H9 (cell line): ENCODE measurements around the gene ANKRD44. TPM values are rescaled to one million over a fixed set of nuclear protein-coding genes. Genes with fewer than 3 reads are reported as not detected.

ENCODE experiments used
- DNase-seq: peaks from one replicate; pipeline ENCODE4 v3.0.0-alpha.2; 2017
- H2AFZ ChIP-seq: one replicate; pipeline ENCODE4 v1.6.1; 2013; ENCODE audit warnings: mild to moderate bottlenecking, low read length, control low read depth, moderate library complexity
- H2AK5ac ChIP-seq: 2 replicates; pipeline ENCODE4 v1.6.1; 2013; ENCODE audit warnings: low read length, control low read depth, mixed read lengths; ENCODE audit not compliant: insufficient read length
- H2BK120ac ChIP-seq: one replicate; pipeline ENCODE4 v1.6.1; 2013; ENCODE audit warnings: low read depth, mild to moderate bottlenecking, low read length, control low read depth, inconsistent platforms; ENCODE audit not compliant: poor library complexity, severe bottlenecking
- H2BK12ac ChIP-seq: 2 replicates; pipeline ENCODE4 v1.6.1; 2013; ENCODE audit warnings: low read length, control low read depth, mixed read lengths, low read depth; ENCODE audit not compliant: insufficient read length
- H2BK15ac ChIP-seq: 2 replicates; pipeline ENCODE4 v1.6.1; 2013; ENCODE audit warnings: low read depth, low read length, control low read depth
- H2BK20ac ChIP-seq: one replicate; pipeline ENCODE4 v1.6.1; 2013; ENCODE audit warnings: low read depth, mild to moderate bottlenecking, low read length, control low read depth, inconsistent platforms; ENCODE audit not compliant: poor library complexity, severe bottlenecking
- H2BK5ac ChIP-seq: 2 replicates; pipeline ENCODE4 v1.6.1; 2013; ENCODE audit warnings: low read length, control low read depth, mixed read lengths; ENCODE audit not compliant: insufficient read length
- H3K14ac ChIP-seq: 2 replicates; pipeline ENCODE4 v1.6.1; 2013; ENCODE audit warnings: low read length, control low read depth; ENCODE audit not compliant: insufficient read depth
- H3K18ac ChIP-seq: 2 replicates; pipeline ENCODE4 v1.6.1; 2013; ENCODE audit warnings: low read depth, mild to moderate bottlenecking, mixed read lengths, low read length, control low read depth; ENCODE audit not compliant: insufficient read length
- H3K23ac ChIP-seq: 2 replicates; pipeline ENCODE4 v1.6.1; 2013; ENCODE audit warnings: low read length, control low read depth, mixed read lengths, low read depth; ENCODE audit not compliant: insufficient read length
- H3K23me2 ChIP-seq: 2 replicates; pipeline ENCODE4 v1.6.1; 2013; ENCODE audit warnings: low read depth, mild to moderate bottlenecking, mixed read lengths, low read length, control low read depth; ENCODE audit not compliant: insufficient read length, poor library complexity, severe bottlenecking
- H3K27ac ChIP-seq: 2 replicates; pipeline ENCODE4 v1.5.1; 2013; ENCODE audit warnings: low read length, control low read depth, mixed read lengths, low read depth; ENCODE audit not compliant: insufficient read length
- H3K27me3 ChIP-seq: 2 replicates; pipeline ENCODE4 v1.6.1; 2013; ENCODE audit warnings: low read length, control low read depth, inconsistent platforms; ENCODE audit not compliant: insufficient read depth
- H3K4ac ChIP-seq: 2 replicates; pipeline ENCODE4 v1.6.1; 2013; ENCODE audit warnings: low read depth, mild to moderate bottlenecking, control low read depth, inconsistent platforms, low read length, moderate library complexity
- H3K4me1 ChIP-seq: 2 replicates; pipeline ENCODE4 v1.6.1; 2013; ENCODE audit warnings: low read length, control low read depth, inconsistent platforms; ENCODE audit not compliant: insufficient read depth
- H3K4me2 ChIP-seq: 2 replicates; pipeline ENCODE4 v1.6.1; 2013; ENCODE audit warnings: low read length, control low read depth, mixed read lengths; ENCODE audit not compliant: insufficient read length, insufficient read depth
- H3K56ac ChIP-seq: 2 replicates; pipeline ENCODE4 v1.6.1; 2013; ENCODE audit warnings: low read depth, mild to moderate bottlenecking, mixed read lengths, low read length, control low read depth; ENCODE audit not compliant: insufficient read length
- H3K79me1 ChIP-seq: 2 replicates; pipeline ENCODE4 v1.6.1; 2013; ENCODE audit warnings: low read depth, mild to moderate bottlenecking, moderate library complexity, low read length, control low read depth, inconsistent platforms; ENCODE audit not compliant: insufficient read depth, poor library complexity, severe bottlenecking
- H3K79me2 ChIP-seq: 2 replicates; pipeline ENCODE4 v1.6.1; 2013; ENCODE audit warnings: low read length, control low read depth, inconsistent platforms; ENCODE audit not compliant: insufficient read depth
- H3K9ac ChIP-seq: 2 replicates; pipeline ENCODE4 v1.6.1; 2013; ENCODE audit warnings: low read length, control low read depth, mixed read lengths; ENCODE audit not compliant: insufficient read length; ENCODE audit errors: extremely low read depth
- H3K9me3 ChIP-seq: one replicate; pipeline ENCODE4 v1.6.1; 2013; ENCODE audit warnings: low read depth, low read length, inconsistent platforms; ENCODE audit not compliant: control insufficient read depth
- H3T11ph ChIP-seq: one replicate; pipeline ENCODE4 v1.6.1; 2013; ENCODE audit warnings: mild to moderate bottlenecking, low read length, control low read depth, inconsistent platforms
- H4K20me1 ChIP-seq: one replicate; pipeline ENCODE4 v1.6.1; 2013; ENCODE audit not compliant: control insufficient read depth, insufficient read length, insufficient read depth
- H4K5ac ChIP-seq: 2 replicates; pipeline ENCODE4 v1.6.1; 2013; ENCODE audit warnings: low read depth, mild to moderate bottlenecking, mixed read lengths, low read length, control low read depth; ENCODE audit not compliant: insufficient read length
- H4K8ac ChIP-seq: replicated peaks from 2 replicates; pipeline ENCODE4 v1.6.1; 2013; ENCODE audit warnings: low read length, control low read depth, mixed read lengths, low read depth; ENCODE audit not compliant: insufficient read length
- H4K91ac ChIP-seq: 2 replicates; pipeline ENCODE4 v1.6.1; 2013; ENCODE audit warnings: low read depth, mild to moderate bottlenecking, moderate library complexity, mixed read lengths, low read length, control low read depth; ENCODE audit not compliant: insufficient read length
- H3K27ac Mint-ChIP-seq, 3 experiments: 2 replicates in 2 of 3; 3 replicates in 1 of 3; pipeline ENCODE4 v1.8.0; 2020 to 2021; ENCODE audit warnings: mixed read lengths in 3 of 3, mild to moderate bottlenecking in 1 of 3, moderate library complexity in 1 of 3
- H3K27me3 Mint-ChIP-seq: 2 replicates; pipeline ENCODE4 v1.8.0; 2021; ENCODE audit warnings: low read depth, mild to moderate bottlenecking, moderate library complexity, mixed read lengths
- H3K36me3 Mint-ChIP-seq, 3 experiments: 2 replicates in 2 of 3; 3 replicates in 1 of 3; pipeline ENCODE4 v1.8.0; 2020 to 2021; ENCODE audit warnings: low read depth in 3 of 3, mixed read lengths in 3 of 3; ENCODE audit not compliant: insufficient read depth in 1 of 3
- H3K4me1 Mint-ChIP-seq, 2 experiments: 2 replicates each; pipeline ENCODE4 v1.8.0; 2020; ENCODE audit warnings: mixed read lengths in 2 of 2
- H3K4me3 Mint-ChIP-seq, 2 experiments: 2 replicates in 1 of 2; 3 replicates in 1 of 2; pipeline ENCODE4 v1.8.0; 2020 to 2021; ENCODE audit warnings: mild to moderate bottlenecking in 2 of 2, mixed read lengths in 2 of 2, moderate library complexity in 1 of 2
- H3K9me3 Mint-ChIP-seq, 2 experiments: 2 replicates in 1 of 2; 3 replicates in 1 of 2; pipeline ENCODE4 v1.8.0; 2020; ENCODE audit warnings: mild to moderate bottlenecking in 2 of 2, mixed read lengths in 2 of 2, moderate library complexity in 1 of 2
- WGBS: extraction: QIAGEN DNeasy Blood & Tissue Kit; methylation state at CpG from one replicate; pipeline ENCODE4 v1.1.7; 2013; ENCODE audit warnings: missing lambda C conversion rate, low lambda C conversion rate, mixed read lengths; ENCODE audit not compliant: insufficient read length; ENCODE audit errors: extremely low coverage; 5-methylcytosine and 5-hydroxymethylcytosine counted together
- total RNA-seq: library from RNA; stranded (reverse); gene quantifications from 2 replicates; pipeline ENCODE4 v1.2.1, GENCODE V29; 2021
- TF ChIP-seq, protein P1 (sequence below): fragments of 200-600 bp; sonication (generic); conservative IDR thresholded peaks from 3 replicates; pipeline ENCODE4 v1.8.0; 2021; ENCODE audit warnings: antibody characterized with exemption, mild to moderate bottlenecking

ANKRD44 gene
- total RNA-seq, 1 experiment from 2014 or later: 1.9 TPM

DNA sequence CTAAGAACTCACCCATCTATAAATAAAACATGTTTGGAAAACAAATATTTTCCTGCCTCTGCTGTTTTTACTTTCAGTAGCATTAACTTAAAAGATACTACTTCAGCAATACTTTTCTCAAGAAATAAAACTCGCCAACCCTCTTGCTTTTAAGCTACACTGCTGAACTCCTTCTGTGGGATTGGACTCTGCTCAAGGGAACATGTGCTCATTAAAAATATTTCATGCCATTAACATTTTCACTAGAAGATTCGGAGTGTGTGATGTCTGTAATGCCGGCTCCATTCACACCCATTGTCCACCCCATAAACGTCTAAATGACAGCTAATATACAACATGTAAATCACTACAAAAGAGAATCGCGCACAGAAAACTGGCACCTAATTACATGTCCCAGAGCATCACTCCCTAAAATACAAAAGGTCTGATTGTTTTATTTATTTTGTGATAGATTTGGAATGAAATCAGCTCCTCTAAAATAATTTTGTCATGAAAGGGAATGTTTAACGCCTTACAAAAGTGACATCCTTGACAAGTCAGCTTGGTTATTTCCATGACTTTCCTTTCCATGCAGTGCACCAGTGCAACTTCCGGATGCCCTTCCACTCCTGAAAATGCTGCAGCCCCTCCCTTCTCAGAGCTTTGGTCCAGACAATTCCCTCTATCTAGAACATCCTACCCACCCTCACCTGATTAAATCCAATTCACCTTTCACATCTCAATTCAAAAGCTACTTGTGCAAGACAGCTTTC, 73.1 kb downstream of the ANKRD44 start:
- H2BK15ac ChIP-seq: no peak overlapping the region
- H3K23ac ChIP-seq: no peak overlapping the region
- H4K91ac ChIP-seq: no peak overlapping the region
- no peaks in the 10 kb centered on the region for H3K79me2 ChIP-seq
- H2BK5ac ChIP-seq: no peak overlapping the region
- no peaks in the 10 kb centered on the region for H3K23me2 ChIP-seq
- no peak overlapping the region for H3K4me3 Mint-ChIP-seq
- H3K27ac ChIP-seq: no peak overlapping the region
- H3K9ac ChIP-seq: no peak overlapping the region
- no CpG with 5 or more reads among the region's 8 CpGs for WGBS
- no peak overlapping the region for H3K18ac ChIP-seq
- no peak overlapping the region for H3K4ac ChIP-seq
- H3K4me2 ChIP-seq: no peak overlapping the region
- H3K9me3 Mint-ChIP-seq: no peaks in the 10 kb centered on the region
- DNase-seq: no peak
- no peak overlapping the region for H2BK20ac ChIP-seq
- no peak overlapping the region for H2BK12ac ChIP-seq
- H2AK5ac ChIP-seq: no peak overlapping the region
- no peak overlapping the region for H4K5ac ChIP-seq
- no peaks in the 10 kb centered on the region for H4K20me1 ChIP-seq
- H3K14ac ChIP-seq: no peak overlapping the region
- H3K9me3 ChIP-seq: no peaks in the 10 kb centered on the region
- no peaks in the 10 kb centered on the region for H3K4me1 ChIP-seq
- no peak overlapping the region for H2AFZ ChIP-seq
- no peaks in the 10 kb centered on the region for H3K79me1 ChIP-seq
- no peaks in the 10 kb centered on the region for H3K27me3 ChIP-seq
- no peak overlapping the region for H4K8ac ChIP-seq
- H3T11ph ChIP-seq: no peak overlapping the region
- no peak overlapping the region for H3K27ac Mint-ChIP-seq
- H3K4me1 Mint-ChIP-seq: peaks cover 8% of the 10 kb centered on the region in 2 experiments
- no peaks in the 10 kb centered on the region for H3K36me3 Mint-ChIP-seq
- no peak overlapping the region for H3K56ac ChIP-seq
- no peaks in the 10 kb centered on the region for H3K27me3 Mint-ChIP-seq
- TF ChIP-seq, protein P1, sequence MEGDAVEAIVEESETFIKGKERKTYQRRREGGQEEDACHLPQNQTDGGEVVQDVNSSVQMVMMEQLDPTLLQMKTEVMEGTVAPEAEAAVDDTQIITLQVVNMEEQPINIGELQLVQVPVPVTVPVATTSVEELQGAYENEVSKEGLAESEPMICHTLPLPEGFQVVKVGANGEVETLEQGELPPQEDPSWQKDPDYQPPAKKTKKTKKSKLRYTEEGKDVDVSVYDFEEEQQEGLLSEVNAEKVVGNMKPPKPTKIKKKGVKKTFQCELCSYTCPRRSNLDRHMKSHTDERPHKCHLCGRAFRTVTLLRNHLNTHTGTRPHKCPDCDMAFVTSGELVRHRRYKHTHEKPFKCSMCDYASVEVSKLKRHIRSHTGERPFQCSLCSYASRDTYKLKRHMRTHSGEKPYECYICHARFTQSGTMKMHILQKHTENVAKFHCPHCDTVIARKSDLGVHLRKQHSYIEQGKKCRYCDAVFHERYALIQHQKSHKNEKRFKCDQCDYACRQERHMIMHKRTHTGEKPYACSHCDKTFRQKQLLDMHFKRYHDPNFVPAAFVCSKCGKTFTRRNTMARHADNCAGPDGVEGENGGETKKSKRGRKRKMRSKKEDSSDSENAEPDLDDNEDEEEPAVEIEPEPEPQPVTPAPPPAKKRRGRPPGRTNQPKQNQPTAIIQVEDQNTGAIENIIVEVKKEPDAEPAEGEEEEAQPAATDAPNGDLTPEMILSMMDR: no peak
- H2BK120ac ChIP-seq: no peak overlapping the region
